Measurements from ENCODE around the gene DAB2IP. TPM values are rescaled to one million over a fixed set of nuclear protein-coding genes. Genes with fewer than 3 reads are reported as not detected.

Gene DAB2IP
- polyA plus RNA-seq, 1 donor from 2014 or later: 17.3 TPM

GRCh38 chr9:121818841-121819427 lies 167.5 kb downstream of the DAB2IP start:
- H2AFZ ChIP-seq (ENCODE audit: low read depth, low read length): no peak overlapping the region
- no peaks in the 10 kb centered on the region for H3F3A ChIP-seq (ENCODE audit: insufficient read depth, low read length, poor library complexity, severe bottlenecking)
- H4K20me1 ChIP-seq (ENCODE audit: insufficient read depth): no peaks in the 10 kb centered on the region
- H3K9me2 ChIP-seq (ENCODE audit: insufficient read depth, low read length): no peaks in the 10 kb centered on the region
- H3K4me2 ChIP-seq (ENCODE audit: low read length): no peak overlapping the region
- no peak overlapping the region for H3K27ac ChIP-seq (ENCODE audit: low read length)
- H3K4me3 ChIP-seq (ENCODE audit: low read length): no peak overlapping the region
- H3K27me3 ChIP-seq (ENCODE audit: insufficient read depth, low read depth, low read length): no peaks in the 10 kb centered on the region
- no peak overlapping the region for H3K9ac ChIP-seq (ENCODE audit: low read length)
- no peaks in the 10 kb centered on the region for H3K36me3 ChIP-seq (ENCODE audit: insufficient read depth, low read length)
- no peaks in the 10 kb centered on the region for H3K9me3 ChIP-seq (ENCODE audit: low read length)
- no peak for TF ChIP-seq SMC3 (conservative IDR thresholded peaks at IDR 0.05; ENCODE audit: poor library complexity)
- TF ChIP-seq TAF1 (IDR thresholded peaks at IDR 0.05; ENCODE audit: low read depth): no peak
- TF ChIP-seq POLR2AphosphoS5 (IDR thresholded peaks at IDR 0.05): no peak
- no peak for TF ChIP-seq RAD21 (conservative IDR thresholded peaks at IDR 0.05)
- no peak for TF ChIP-seq REST (IDR thresholded peaks at IDR 0.05; ENCODE audit: borderline replicate concordance)
- TF ChIP-seq EZH2 (IDR thresholded peaks at IDR 0.05; ENCODE audit: borderline replicate concordance, insufficient read depth, low read length, poor library complexity, severe bottlenecking): no peak
- no peak for TF ChIP-seq CTCF (IDR thresholded peaks at IDR 0.05; ENCODE audit: poor library complexity, severe bottlenecking)
- TF ChIP-seq EP300 (conservative IDR thresholded peaks at IDR 0.05; ENCODE audit: poor library complexity, severe bottlenecking): no peak
- TF ChIP-seq MXI1 (conservative IDR thresholded peaks at IDR 0.05; ENCODE audit: poor library complexity, severe bottlenecking): no peak
- no peaks in the 10 kb centered on the region for H3K79me2 ChIP-seq (replicated peaks; ENCODE audit: insufficient read depth, low read length)

GRCh38 chr9:121819428-121820231 lies 168.2 kb downstream of the DAB2IP start:
- H4K20me1 ChIP-seq (ENCODE audit: insufficient read depth): no peaks in the 10 kb centered on the region
- no peaks in the 10 kb centered on the region for H3K9me2 ChIP-seq (ENCODE audit: insufficient read depth, low read length)
- no peaks in the 10 kb centered on the region for H3F3A ChIP-seq (ENCODE audit: insufficient read depth, low read length, poor library complexity, severe bottlenecking)
- H2AFZ ChIP-seq (ENCODE audit: low read depth, low read length): no peak overlapping the region
- TF ChIP-seq RAD21 (conservative IDR thresholded peaks at IDR 0.05) (no peak), POLR2AphosphoS5 (IDR thresholded peaks at IDR 0.05) (no peak), EP300 (conservative IDR thresholded peaks at IDR 0.05; ENCODE audit: poor library complexity, severe bottlenecking) (no peak), REST (IDR thresholded peaks at IDR 0.05; ENCODE audit: borderline replicate concordance) (no peak), EZH2 (IDR thresholded peaks at IDR 0.05; ENCODE audit: borderline replicate concordance, insufficient read depth, low read length, poor library complexity, severe bottlenecking) (no peak), CTCF (IDR thresholded peaks at IDR 0.05; ENCODE audit: poor library complexity, severe bottlenecking) (no peak), TAF1 (IDR thresholded peaks at IDR 0.05; ENCODE audit: low read depth) (no peak), SMC3 (conservative IDR thresholded peaks at IDR 0.05; ENCODE audit: poor library complexity) (no peak), MXI1 (conservative IDR thresholded peaks at IDR 0.05; ENCODE audit: poor library complexity, severe bottlenecking) (no peak)
- H3K4me3 ChIP-seq (ENCODE audit: low read length): no peak overlapping the region
- H3K36me3 ChIP-seq (ENCODE audit: insufficient read depth, low read length): no peaks in the 10 kb centered on the region
- H3K9ac ChIP-seq (ENCODE audit: low read length): no peak overlapping the region
- no peaks in the 10 kb centered on the region for H3K79me2 ChIP-seq (replicated peaks; ENCODE audit: insufficient read depth, low read length)
- H3K9me3 ChIP-seq (ENCODE audit: low read length): no peaks in the 10 kb centered on the region
- H3K4me2 ChIP-seq (ENCODE audit: low read length): no peak overlapping the region
- no peak overlapping the region for H3K27ac ChIP-seq (ENCODE audit: low read length)
- H3K27me3 ChIP-seq (ENCODE audit: insufficient read depth, low read depth, low read length): no peaks in the 10 kb centered on the region

Data from neural cell (in vitro differentiated cells).